HG03565 (cell line): ENCODE data around the gene CDK14.
A peak's percentile ranks its signal among the peaks of the same experiment; 100 is the strongest.

Experiments used
- ATAC-seq: cut with Tn5 transposase; IDR thresholded peaks from one replicate; pipeline ENCODE4 v1.9.1; 2021; ENCODE audit warnings: mild to moderate bottlenecking, moderate library complexity; ENCODE audit not compliant: unreplicated experiment

CDK14 gene

DNA sequence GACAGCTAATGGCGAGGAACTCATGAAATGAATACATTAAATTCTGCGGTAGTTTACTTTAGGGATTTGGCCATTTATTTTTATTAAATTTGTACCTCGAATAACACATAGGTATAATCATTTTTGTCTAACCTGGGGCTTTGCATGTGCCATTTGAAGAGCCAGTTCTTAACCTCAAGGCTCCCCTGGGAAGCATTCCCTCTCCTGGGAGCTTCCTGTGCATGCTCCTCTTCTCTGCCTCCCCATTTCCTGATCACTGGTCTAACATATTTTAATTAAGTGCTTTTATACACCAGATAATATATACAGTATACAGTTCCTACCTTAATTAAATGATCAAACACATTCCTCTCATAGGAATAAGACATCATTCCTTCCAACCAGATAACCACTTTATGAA, 484.2 kb downstream of the CDK14 start:
- ATAC-seq: no peak

DNA sequence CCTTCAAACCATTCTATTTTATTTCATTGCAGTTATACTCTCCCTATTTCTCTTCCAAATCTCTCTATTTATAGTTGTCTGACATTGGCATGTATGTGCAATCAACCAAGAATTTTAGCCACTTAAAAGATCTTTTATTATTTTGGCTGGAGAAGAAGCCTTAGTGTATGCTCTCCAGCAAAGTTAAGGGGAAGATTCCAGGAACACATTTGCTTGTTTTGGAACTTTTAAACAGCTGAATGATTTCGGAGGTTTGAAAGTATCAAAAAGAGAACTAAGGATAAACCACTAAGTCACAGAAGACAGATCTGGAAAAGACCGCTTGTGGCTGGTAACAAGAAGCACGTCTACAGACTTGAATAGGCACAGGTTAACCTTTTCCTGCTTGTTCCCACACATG, 485.9 kb downstream of the CDK14 start:
- no peak for ATAC-seq

DNA sequence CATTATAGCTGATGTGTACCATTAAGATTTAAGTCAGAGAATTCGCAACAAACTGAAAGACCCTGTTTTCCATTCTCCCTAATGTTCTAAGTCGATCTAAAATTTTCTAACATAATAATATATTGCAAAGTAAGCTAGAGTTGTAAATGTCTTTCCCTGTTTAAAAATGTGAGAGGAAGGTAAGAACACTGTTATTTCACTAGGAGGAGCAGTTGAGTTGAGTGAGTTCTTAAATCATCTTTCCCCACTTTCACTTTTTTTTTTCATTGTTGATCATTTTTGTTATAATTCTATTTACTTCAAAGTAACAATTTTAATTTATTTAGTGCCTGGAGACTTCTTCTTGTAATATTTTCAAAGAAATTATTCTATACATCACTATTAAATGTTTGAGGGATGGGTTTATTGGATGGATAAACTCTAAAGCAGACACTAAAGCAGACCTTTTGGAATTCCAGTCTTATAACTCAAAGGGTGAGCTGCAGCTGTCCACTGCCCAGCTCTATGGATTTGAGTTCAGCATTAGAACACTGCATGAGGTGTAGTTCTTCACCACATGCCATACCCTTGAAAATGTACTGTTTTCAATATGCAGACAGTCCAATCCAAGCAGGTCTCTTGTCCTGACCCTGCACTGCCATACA, 486.9 kb downstream of the CDK14 start:
- ATAC-seq: peak; percentile 40

DNA sequence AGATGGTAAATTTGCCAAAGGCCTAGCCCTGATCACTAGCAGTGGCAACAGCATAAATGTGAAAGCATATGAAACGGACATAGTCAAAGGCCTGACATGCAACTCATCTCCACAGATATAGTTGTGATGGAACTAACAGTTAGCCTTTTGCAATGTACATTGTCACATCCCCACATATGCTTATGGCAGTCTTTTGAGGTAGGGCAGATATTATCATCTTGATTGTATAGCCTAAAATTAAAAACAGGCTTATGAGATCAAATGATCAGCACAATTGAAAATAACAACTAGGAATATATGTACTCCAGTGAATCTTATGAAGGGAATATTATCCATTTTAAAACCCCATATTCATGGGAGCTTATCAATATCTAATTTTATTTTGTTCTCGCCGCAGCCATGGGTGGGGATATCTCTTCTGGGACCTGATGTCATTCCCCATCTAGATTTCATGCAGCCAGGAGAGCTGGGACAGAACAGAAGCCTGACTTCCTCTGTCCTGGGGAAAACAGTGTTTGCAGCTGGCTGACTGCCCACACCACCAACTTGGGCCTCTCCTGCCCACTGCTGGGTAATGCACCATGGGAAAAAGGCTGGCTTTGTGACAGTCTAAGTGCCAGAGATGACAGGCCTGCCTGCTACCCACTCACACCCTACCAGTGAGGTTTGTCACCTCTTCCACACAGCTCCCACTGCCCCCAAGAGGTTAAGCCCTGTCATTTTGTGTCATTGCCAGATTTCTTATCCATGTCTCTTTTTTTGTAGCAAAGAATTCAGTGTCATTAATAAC, 487.9 kb downstream of the CDK14 start:
- no peak for ATAC-seq

DNA sequence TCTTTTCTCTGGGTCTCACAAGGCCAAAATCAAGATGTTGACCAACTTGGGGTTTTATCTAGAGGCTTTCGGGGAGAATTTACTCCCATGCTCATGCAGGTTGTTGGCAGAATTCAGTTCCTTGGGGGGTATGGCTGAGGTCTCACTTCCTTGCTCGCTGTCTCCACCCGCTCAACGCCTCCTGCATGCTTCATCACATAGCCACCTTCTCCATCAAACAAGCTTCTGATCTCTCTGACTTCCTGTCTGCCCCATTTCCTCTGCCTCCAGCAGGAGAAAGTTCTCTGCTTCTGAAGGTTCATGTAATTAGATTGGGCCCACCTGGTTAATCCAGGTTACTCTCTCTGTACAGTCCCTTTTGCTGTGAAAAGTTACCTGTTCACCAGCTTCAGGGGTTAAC, 489.1 kb downstream of the CDK14 start:
- no peak for ATAC-seq

DNA sequence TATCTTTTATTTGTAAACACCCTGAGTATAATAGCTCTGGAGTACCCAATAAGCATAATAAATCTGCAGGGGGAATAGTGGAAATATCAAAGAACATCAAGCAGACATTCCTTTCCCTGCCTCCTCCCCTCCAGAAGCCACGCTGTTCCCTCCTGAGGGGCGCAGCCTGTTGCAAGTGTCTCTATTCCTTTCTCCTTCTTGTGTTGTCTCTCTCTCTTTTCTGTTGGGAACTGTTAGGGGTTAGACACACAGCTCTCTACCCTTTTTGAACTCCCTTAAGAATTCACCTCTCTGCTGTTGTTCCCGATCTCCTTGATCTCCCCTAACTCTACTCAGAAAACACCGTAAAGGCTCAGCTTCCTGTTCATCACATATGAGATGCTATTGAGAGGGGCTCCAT, 490.1 kb downstream of the CDK14 start:
- no peak for ATAC-seq

DNA sequence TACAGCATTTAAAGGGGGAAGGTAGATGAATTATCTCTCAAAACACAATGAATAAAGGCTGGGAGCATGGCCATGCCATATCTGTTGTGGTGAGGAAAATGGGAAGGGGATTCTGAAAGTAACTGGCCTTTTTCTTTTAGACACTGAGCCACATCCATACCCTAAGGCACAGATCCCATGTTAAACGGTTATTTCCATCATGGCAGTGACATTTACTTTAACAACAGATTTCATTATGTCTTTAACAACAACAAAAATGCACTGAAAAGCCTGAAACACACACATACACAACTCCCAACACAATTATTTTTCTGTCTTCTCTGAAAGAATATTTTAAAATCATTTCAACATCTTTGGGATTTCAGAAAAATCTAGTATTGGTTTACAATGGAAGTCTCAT, 492.0 kb downstream of the CDK14 start:
- no peak for ATAC-seq

DNA sequence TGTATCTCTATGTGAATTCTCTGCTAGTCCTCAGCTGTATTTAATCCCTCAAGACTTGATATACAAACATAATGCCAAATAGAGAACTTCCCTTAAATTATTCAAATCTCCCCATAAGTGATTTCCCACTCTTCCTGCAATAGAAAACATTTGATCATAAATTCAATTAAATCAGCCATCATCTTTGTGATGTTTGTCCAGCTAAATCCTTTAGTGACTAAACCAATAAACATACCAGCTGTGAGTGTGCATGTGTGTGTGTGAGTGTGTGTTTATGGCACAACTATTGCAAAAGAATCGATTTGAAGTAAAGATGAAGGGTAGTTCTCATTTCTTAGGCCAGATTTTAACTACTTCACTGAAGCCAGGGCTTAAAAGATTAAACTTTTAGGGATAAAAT, 492.6 kb downstream of the CDK14 start:
- ATAC-seq: no peak

DNA sequence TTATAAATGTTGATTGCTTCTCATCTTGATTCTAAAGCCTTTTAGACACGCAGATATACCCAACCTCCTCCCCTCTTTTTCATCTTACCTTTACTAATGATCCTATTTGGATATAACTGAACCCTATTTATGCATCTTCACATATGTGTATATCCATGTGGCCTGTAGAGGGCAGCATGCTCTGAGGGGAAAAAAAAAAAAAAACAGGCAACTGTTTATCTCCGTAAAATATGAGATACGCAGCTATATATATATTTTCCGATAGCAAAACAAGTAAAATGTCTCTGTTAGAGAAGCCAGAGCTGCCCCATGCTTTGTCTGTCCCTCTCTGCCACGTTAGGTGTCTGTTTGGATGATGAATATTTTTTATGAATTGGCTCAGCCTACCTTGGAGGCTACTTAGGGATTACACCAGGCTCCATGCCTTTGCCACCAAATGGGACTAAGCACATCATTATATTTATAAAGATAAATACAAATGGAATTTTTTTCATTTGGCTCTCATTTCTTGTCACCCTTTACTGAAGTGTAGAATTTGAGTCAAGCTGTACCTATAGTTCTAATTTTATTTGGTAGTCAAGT, 493.4 kb downstream of the CDK14 start:
- peak; percentile 46 for ATAC-seq

DNA sequence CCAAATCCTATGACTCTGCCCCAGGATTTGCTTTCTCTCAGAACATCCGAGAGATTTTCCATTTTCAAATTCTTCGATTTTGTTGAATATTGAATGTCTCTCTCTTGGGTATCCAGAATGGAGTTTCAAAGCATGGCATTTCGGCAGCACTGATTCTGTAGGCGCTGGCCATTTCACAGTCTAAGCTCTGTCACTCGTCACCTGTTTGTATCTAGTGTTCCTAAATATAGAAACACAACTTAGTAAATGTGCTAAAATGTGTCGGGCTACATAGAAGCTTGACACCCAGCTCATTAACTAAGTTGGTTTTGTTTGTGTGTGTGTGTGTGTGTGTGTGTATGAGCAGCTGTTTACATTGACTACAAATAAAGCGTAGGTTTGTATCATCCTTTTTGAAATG, 494.6 kb downstream of the CDK14 start:
- no peak for ATAC-seq

DNA sequence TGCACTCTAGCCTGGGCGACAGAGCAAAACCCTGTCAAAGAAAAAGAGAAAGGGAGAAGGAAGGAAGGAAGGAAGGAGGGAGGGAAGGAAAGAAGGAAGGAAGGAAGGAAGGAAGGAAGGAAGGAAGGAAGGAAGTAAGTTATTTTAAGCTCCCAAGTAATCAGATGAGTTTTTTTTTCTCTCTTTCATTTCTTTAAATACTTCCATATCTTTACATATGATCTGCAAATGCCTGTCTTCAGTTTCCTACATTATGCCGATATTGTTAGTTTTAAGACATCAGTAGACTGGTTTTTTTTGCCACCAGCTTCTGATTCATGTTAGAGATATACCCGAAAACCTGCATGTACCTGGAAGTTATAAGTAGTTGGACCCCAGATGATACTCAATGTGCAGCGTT, 495.5 kb downstream of the CDK14 start:
- ATAC-seq: no peak

DNA sequence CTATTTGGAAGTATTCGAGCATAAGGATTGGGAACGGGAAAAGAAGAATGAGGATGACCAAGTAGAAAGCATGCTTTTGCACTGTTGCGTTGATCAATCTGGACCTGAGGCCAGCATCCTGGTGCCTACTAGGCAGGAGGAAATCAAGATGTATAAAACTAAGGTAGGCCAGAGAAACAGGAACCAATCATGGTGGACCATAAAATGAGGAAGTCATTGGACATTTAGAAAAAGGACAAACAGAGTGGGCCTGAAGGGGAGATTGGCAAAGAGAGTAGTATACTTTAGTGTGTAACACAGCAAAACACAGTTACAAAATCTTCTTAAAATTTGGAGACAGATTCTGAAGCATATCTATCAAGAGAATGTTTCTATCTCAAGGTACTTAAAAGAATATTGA, 497.1 kb downstream of the CDK14 start:
- no peak for ATAC-seq

DNA sequence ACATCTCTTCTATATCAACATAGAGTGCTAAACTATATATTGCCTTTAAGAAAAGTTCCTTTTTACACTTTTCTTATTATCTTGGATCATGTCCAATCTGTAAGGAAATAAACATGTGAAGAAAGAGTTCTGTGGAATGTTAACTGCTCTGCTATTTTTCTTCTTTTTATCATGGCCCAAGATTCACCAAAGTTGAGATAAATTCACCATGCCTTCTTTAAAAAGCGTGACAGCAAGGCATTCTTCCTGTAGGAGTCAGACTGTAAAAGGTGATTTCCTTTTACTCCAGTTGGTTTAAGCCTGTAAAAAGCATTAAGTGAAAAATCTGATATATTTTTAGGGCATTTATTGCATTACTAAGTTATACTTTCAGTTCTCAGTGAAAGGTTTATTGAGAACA, 502.4 kb downstream of the CDK14 start:
- ATAC-seq: no peak

DNA sequence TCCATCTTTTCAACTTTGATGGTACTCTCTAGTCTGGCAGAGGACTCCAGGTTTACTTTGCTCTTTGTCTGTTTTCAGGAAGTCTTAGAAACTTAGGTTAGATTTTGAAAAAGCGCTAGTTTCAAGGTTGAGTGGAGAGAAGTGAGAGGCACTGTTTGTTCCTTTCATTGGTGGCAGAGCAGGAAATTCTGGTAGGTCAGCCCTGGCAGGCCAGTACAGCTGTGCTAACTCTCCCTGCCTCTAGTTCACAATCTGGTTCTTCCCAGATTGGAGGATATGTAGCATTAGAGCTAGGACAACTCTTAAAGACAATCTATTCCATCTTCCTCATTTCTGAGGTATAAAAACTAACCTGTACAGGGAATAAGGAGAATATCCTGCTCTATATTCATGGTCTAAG, 507.2 kb downstream of the CDK14 start:
- no peak for ATAC-seq

DNA sequence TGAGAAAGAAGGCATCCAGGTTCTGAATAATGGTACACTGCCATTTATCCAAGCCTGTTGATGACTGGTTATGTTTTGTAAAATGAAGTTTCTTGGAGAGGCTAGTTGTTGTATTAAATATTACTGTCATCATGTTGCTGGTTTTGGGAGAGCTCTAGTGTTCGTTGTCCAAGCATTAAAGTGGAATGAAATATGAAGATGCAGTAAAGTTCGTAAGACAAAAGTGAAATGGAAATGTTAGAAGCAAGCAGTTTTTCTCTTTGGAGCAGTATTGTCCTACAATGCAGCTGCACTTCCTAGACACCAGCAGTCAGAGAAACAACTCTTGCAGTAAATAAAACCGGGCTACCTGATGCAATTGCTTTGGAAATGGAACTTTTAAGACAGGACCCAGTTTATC, 511.3 kb downstream of the CDK14 start:
- ATAC-seq: no peak

DNA sequence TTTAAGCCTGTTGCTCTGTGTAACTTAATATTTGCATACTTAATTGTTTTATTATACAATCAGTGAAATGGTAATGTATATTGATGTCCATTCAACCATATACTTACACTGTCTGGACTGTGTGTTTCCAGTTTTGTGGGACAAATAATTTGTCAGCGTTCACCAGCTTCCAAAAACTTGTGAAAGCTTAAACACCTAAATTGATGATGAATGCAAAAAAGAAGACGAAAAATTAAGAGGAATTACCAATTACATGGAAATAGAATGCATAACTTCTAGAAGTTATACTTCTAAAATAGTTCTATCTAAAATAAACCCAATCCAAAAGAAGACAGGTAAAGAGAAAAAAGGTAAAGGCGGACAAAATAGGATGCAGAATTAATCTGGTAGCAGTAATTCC, 513.1 kb downstream of the CDK14 start:
- no peak for ATAC-seq

DNA sequence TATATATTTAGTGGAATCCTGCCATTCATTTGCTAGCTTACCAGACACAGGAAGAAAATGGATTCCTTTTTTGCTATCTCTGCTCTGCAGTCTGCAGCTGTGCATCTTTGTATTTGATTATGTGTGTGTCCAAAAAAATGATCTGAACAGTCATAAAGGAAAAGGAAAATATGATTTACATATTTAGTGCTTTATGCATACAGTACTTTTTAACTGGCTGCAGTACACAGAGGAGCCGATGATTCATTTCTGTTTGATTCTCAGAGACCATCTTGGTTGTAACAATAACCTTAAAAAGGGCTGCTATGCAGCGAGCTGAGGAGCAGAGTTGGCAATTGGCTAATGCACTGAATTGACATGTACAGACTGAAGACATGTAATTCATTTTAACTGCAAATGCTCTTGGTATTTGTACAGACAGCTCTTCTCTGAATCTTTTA, 516.8 kb downstream of the CDK14 start:
- ATAC-seq: peak; percentile 61

DNA sequence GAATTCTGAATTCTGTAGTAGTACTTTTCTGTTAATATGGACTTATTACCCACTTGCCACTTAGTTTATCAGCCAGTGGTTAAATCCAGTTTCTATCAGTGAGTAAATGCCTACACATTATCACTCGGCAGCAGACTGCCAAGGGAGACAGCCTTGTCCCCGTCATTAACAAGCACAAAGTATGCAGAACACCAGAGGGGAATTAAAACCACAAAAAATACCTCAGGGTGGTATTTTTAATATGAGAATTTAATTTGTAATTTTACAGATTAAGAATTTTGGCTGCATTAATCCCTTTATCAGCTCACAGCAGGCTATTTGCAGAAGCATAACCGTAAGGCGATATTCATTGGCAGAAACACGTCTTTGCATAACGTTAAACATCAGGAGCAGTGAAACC, 518.1 kb downstream of the CDK14 start:
- no peak for ATAC-seq

DNA sequence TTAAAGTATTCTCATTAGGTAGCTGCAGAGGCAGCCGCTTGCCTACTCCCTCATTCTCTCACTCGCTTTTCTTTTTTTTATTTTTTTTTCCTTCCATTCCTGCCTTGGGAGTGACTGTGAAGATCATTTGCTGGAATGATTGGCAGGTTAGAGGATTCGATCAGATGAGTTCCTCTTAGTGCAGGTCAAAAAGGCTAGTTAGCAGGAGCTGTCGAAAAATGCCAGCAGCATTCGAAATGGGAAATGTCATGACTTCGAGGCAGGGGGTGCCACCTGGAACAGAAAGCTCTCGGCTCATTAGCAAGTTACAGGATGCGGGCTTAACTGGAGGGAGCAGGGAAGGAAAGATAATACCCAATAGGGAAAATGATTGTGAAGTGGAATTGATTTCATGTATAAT, 530.6 kb downstream of the CDK14 start:
- no peak for ATAC-seq

DNA sequence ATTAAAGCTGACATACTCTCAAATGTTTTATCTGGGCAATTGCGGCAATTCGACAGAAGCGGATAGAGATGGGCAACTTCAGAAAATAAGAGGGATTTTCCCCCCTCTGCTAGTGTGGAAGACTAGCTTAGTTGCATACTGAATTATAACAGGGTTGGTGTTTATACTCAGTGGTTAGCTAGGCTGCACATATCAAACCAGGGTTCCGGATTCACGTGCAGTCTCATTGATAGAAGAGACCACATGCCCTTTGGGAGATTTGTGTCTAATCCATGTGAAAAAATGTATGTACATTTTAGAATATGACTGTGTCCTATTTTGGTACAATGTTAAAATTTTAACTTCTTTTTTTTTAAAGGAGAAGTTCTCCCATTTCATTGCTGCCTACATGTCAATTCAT, 531.2 kb downstream of the CDK14 start:
- ATAC-seq: no peak

DNA sequence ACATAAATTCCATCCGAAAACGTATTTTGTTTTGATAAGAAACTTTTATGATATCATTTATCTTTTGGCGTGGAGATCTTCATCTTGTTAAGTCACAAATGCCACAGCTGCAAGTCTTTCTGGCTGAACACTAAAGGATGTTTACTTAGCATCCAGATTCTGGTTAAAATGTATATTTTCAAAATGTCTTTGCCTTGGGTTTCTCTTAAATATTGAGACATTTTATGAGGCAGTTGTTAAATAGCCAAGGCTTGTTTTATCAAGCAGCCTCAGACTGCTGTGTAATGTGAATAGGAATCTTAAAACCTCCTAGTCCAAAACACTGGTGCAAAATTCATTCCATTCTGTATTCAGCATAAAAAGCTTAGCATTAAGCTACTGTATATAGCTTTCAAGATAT, 531.8 kb downstream of the CDK14 start:
- no peak for ATAC-seq

DNA sequence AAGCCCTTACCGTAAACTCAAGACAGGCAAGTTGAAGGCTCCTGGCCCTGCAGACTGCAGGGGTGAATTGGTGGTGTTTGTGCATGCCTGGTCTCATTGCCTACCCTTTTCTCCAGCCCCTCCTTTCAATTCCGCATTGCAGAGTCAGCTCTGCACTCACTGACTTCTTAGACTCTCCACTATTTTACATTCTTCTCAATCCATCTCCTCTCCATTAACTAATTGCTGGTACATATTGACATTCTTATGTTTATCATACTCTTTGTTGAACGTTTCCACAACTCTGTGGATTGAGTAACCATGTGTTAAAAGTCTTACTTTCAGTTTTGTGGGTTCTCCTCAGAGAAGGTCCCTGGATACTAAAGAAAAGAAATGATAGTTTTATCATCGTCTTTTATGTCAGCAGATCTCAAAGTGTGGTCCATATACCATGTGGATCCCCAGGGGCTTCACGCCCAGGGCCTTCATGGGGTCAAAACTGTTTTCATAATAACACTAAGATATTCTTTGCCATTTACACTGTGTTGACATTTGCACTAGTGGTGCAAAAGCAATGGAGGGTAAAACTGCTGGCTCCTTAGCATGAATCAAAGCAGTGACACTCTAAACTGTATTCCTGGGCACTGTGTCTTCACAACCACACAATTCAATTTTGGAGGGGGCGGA, 532.7 kb downstream of the CDK14 start:
- ATAC-seq: no peak
